Caco-2 (cell line): Measurements from ENCODE around the gene PPP1R3G. TPM values are rescaled to one million over a fixed set of nuclear protein-coding genes. Genes with fewer than 3 reads are reported as not detected.

ENCODE experiments used
- BruUV-seq: library from RNA; stranded (reverse); fragments of 400-500 nt; replicated peaks from 2 replicates; lab custom pipeline; 2021; lab: Mats Ljungman, UMichigan
- CTCF ChIA-PET: fragments of 300-600 bp; sonication (Branson Sonifier 250); formaldehyde crosslinking; loops from one replicate; lab custom pipeline; 2022; ENCODE audit warnings: antibody characterized with exemption; lab: Charles Lee
- POLR2A ChIA-PET: fragments of 300-600 bp; sonication (Branson Sonifier 250); formaldehyde crosslinking; loops from one replicate; lab custom pipeline; 2022; ENCODE audit warnings: antibody characterized with exemption; lab: Charles Lee
- DNase-seq, 2 experiments: peaks; one replicate each; pipeline versions ENCODE4 v3.0.0 to v3.0.0-alpha.2; 2020 to 2022
- H3K27me3 ChIP-seq: replicated peaks from 2 replicates; pipeline ENCODE4 v1.6.0; 2011; ENCODE audit warnings: low read length; ENCODE audit not compliant: control insufficient read depth, insufficient read depth
- H3K36me3 ChIP-seq: 2 replicates; pipeline ENCODE4 v1.5.1; 2011; ENCODE audit warnings: low read length; ENCODE audit not compliant: control insufficient read depth, insufficient read depth
- H3K4me1 ChIP-seq: fragments of 250-450 bp; sonication (Bioruptor Pico); 2 replicates; pipeline ENCODE4 v1.5.1; 2020; ENCODE audit warnings: mild to moderate bottlenecking
- H3K4me3 ChIP-seq: 2 replicates; pipeline ENCODE4 v1.5.1; 2011; ENCODE audit warnings: low read depth, mild to moderate bottlenecking, control low read depth, low read length
- H3K9me3 ChIP-seq: fragments of 250-450 bp; sonication (Bioruptor Pico); 2 replicates; pipeline ENCODE4 v1.5.1; 2020; ENCODE audit warnings: mild to moderate bottlenecking, moderate library complexity
- H3K27ac Mint-ChIP-seq: one replicate; pipeline ENCODE4 v1.8.0; 2022; ENCODE audit warnings: mixed read lengths; ENCODE audit not compliant: unreplicated experiment
- H3K27me3 Mint-ChIP-seq: one replicate; pipeline ENCODE4 v1.8.0; 2022; ENCODE audit warnings: mixed read lengths; ENCODE audit not compliant: insufficient read depth, unreplicated experiment
- H3K36me3 Mint-ChIP-seq: one replicate; pipeline ENCODE4 v1.8.0; 2022; ENCODE audit warnings: mild to moderate bottlenecking, mixed read lengths; ENCODE audit not compliant: insufficient read depth, unreplicated experiment
- H3K4me1 Mint-ChIP-seq: one replicate; pipeline ENCODE4 v1.8.0; 2022; ENCODE audit warnings: low read depth, mixed read lengths; ENCODE audit not compliant: unreplicated experiment
- H3K4me3 Mint-ChIP-seq: one replicate; pipeline ENCODE4 v1.8.0; 2022; ENCODE audit warnings: mild to moderate bottlenecking, moderate library complexity, mixed read lengths; ENCODE audit not compliant: unreplicated experiment
- H3K9me3 Mint-ChIP-seq: one replicate; pipeline ENCODE4 v1.8.0; 2022; ENCODE audit warnings: mixed read lengths; ENCODE audit not compliant: unreplicated experiment
- CTCF ChIP-seq, 2 experiments: fragments of 200-600 bp in 1 of 2; IDR thresholded peaks; 1 replicate in 1 of 2; 2 replicates in 1 of 2; pipeline versions ENCODE4 v1.5.1 to v1.8.0; 2011 to 2022; ENCODE audit warnings: antibody characterized with exemption in 1 of 2, control low read depth in 1 of 2, inconsistent platforms in 1 of 2, low read depth in 1 of 2, low read length in 1 of 2, mild to moderate bottlenecking in 1 of 2, moderate library complexity in 1 of 2; ENCODE audit not compliant: insufficient read depth in 1 of 2, severe bottlenecking in 1 of 2, unreplicated experiment in 1 of 2
- intact Hi-C: fragments of 100-400 bp; cut with micrococcal nuclease; formaldehyde crosslinking; loops from one replicate; pipeline ENCODE4 v1.10.0; 2022; ENCODE audit not compliant: unreplicated experiment
- total RNA-seq: library from RNA; stranded (reverse); gene quantifications from 2 replicates; pipeline ENCODE4 v1.2.3, GENCODE V29; 2022

Gene PPP1R3G
- total RNA-seq, 1 experiment from 2014 or later: 0.18 TPM

DNA sequence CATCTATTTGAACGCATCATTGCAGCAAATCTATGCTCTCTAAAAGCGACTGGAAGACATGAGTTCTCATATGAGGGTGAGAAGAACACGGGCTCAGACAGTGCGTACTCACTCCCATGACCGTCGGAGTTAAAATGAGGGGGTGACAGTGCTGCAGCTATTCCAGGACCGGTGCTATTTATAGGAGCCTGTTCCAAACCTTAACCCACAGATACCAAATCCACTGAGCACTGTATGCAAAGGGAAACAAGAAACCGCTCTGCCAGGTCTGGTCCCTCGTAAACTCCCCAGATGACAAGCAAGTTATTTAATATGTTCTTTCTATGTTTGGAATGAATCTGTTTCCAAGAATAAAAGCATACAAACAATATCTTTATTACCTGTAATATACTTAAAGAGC lies 22.9 kb downstream of the PPP1R3G start:
- H3K9me3 ChIP-seq: no peaks in the 10 kb centered on the region
- Mint-ChIP-seq H3K9me3 (no peaks in the 10 kb centered on the region), H3K36me3 (peaks cover 4% of the 10 kb centered on the region), H3K4me3 (no peak overlapping the region), H3K27ac (no peak overlapping the region), H3K27me3 (no peaks in the 10 kb centered on the region), H3K4me1 (no peaks in the 10 kb centered on the region)
- TF ChIP-seq CTCF (IDR thresholded peaks at IDR 0.05; ENCODE audit: insufficient read depth in 1 of 2, low read depth in 1 of 2, low read length in 1 of 2, severe bottlenecking in 1 of 2, unreplicated experiment in 1 of 2): no peak
- ChIA-PET CTCF (no interaction called here), POLR2A (no interaction called here)
- H3K27me3 ChIP-seq: no peaks in the 10 kb centered on the region
- intact Hi-C loops: no loop called here
- no peak overlapping the region for H3K4me3 ChIP-seq
- no TSS peak for BruUV-seq
- H3K4me1 ChIP-seq: no peaks in the 10 kb centered on the region
- no peaks in the 10 kb centered on the region for H3K36me3 ChIP-seq
- no peak for DNase-seq

DNA sequence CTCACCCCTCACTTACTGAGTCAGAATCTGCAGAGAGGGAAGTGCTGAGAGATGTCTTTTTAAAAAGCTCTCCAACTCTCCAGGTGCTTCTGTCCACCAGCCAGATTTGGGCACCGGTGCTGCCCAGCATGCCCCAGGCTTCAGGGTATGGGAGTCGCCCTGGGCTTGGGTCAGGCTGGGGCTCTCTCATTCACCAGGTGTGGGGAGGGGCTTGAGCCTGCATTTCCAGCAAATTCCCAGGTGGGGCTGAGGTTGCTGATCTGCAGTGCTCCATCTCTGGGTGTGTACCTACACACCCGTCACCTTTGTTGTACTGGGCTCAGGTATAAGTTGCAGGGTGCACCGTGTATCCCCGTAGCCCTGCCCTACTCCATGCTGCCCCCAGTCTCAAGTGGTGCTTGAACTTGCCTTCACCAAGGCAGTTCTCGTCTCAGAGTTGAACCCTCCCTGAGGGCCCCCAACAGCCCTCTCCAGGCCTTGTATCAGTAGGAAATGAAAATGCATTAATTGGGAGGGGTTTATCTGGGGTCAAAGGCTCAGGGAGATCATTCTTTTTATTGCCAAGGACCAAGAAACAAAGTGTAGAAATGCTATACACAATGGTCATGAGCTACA lies 23.5 kb downstream of the PPP1R3G start:
- Histone ChIP-seq H3K9me3 (no peaks in the 10 kb centered on the region), H3K4me3 (no peak overlapping the region), H3K27me3 (no peaks in the 10 kb centered on the region), H3K4me1 (no peaks in the 10 kb centered on the region), H3K36me3 (no peaks in the 10 kb centered on the region)
- intact Hi-C loops: no loop called here
- H3K9me3 Mint-ChIP-seq: no peaks in the 10 kb centered on the region
- CTCF ChIA-PET: no interaction called here
- no peaks in the 10 kb centered on the region for H3K27me3 Mint-ChIP-seq
- TF ChIP-seq CTCF (IDR thresholded peaks at IDR 0.05; ENCODE audit: insufficient read depth in 1 of 2, low read depth in 1 of 2, low read length in 1 of 2, severe bottlenecking in 1 of 2, unreplicated experiment in 1 of 2): no peak
- no peak overlapping the region for H3K4me3 Mint-ChIP-seq
- no peaks in the 10 kb centered on the region for H3K4me1 Mint-ChIP-seq
- POLR2A ChIA-PET: no interaction called here
- BruUV-seq: TSS peak; percentile 72
- no peak overlapping the region for H3K27ac Mint-ChIP-seq
- DNase-seq: no peak
- peaks cover 4% of the 10 kb centered on the region for H3K36me3 Mint-ChIP-seq

DNA sequence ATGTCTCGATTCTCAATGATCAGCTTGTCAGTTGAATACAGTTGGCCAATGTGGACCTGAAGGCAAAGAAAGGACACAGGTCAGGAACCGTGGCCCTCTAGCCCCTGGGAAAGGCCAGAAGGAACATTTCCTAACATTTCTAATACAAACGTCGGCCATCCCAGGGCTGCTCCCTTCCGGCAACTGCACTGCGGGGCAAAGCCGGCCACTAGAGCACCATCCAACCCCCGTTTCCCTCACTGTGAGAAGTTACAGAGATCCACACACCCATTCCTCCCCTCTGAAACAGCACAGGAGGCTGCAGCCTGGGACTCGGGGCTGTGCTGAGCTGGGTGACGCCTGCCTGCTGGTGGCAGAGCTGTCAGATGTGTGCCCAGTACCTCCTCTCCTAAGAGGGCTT lies 24.3 kb downstream of the PPP1R3G start:
- CTCF ChIA-PET: no interaction called here
- POLR2A ChIA-PET: no interaction called here
- no peaks in the 10 kb centered on the region for H3K4me1 Mint-ChIP-seq
- H3K9me3 ChIP-seq: no peaks in the 10 kb centered on the region
- no peak for TF ChIP-seq CTCF (IDR thresholded peaks at IDR 0.05; ENCODE audit: insufficient read depth in 1 of 2, low read depth in 1 of 2, low read length in 1 of 2, severe bottlenecking in 1 of 2, unreplicated experiment in 1 of 2)
- peaks cover 4% of the 10 kb centered on the region for H3K36me3 Mint-ChIP-seq
- no TSS peak for BruUV-seq
- no peaks in the 10 kb centered on the region for H3K4me1 ChIP-seq
- no peak overlapping the region for H3K27ac Mint-ChIP-seq
- H3K36me3 ChIP-seq: no peaks in the 10 kb centered on the region
- no peak overlapping the region for H3K4me3 Mint-ChIP-seq
- intact Hi-C loops: no loop called here
- no peaks in the 10 kb centered on the region for H3K9me3 Mint-ChIP-seq
- no peaks in the 10 kb centered on the region for H3K27me3 Mint-ChIP-seq
- H3K27me3 ChIP-seq: no peaks in the 10 kb centered on the region
- H3K4me3 ChIP-seq: no peak overlapping the region
- DNase-seq: no peak
